IMR-90 (cell line): ENCODE measurements around the gene CCDC70. TPM values are rescaled to one million over a fixed set of nuclear protein-coding genes. Genes with fewer than 3 reads are reported as not detected.

Source experiments
- ATAC-seq: fragments of 200-7000 bp; cut with Tn5 transposase; 2 replicates; pipeline ENCODE4 v1.9.1; 2020; ENCODE audit warnings: low read depth, mild to moderate bottlenecking, moderate library complexity
- BruUV-seq: library from RNA; stranded (reverse); fragments of 400-500 nt; replicated peaks from 2 replicates; lab custom pipeline; 2021; lab: Mats Ljungman, UMichigan
- CTCF ChIA-PET: fragments of 300-600 bp; formaldehyde crosslinking; extraction: SDS; loops from one replicate; lab custom pipeline; 2021; ENCODE audit warnings: antibody characterized with exemption; lab: Yijun Ruan, JAX
- POLR2A ChIA-PET: fragments of 300-600 bp; sonication (Branson Sonifier 250); formaldehyde crosslinking; loops from one replicate; lab custom pipeline; 2022; ENCODE audit warnings: antibody characterized with exemption; ENCODE audit not compliant: unreplicated experiment; lab: Charles Lee
- DNase-seq: peaks from one replicate; pipeline ENCODE4 v3.0.0; 2013
- H2AFZ ChIP-seq: replicated peaks from 2 replicates; pipeline ENCODE3; 2013; ENCODE audit warnings: low read length, mild to moderate bottlenecking; ENCODE audit not compliant: poor library complexity
- H2AK5ac ChIP-seq: 2 replicates; pipeline ENCODE4 v1.6.1; 2013; ENCODE audit warnings: low read depth, low read length, inconsistent platforms
- H2AK9ac ChIP-seq: replicated peaks from 2 replicates; pipeline ENCODE3; 2013; ENCODE audit warnings: mild to moderate bottlenecking, low read depth, low read length, moderate library complexity; ENCODE audit not compliant: poor library complexity
- H2BK120ac ChIP-seq: 2 replicates; pipeline ENCODE4 v1.6.1; 2013; ENCODE audit warnings: low read depth, low read length, inconsistent platforms
- H2BK15ac ChIP-seq: 3 replicates; pipeline ENCODE4 v1.6.1; 2013; ENCODE audit warnings: low read depth, low read length, inconsistent platforms
- H2BK20ac ChIP-seq: 2 replicates; pipeline ENCODE4 v1.6.1; 2013; ENCODE audit warnings: low read depth, mild to moderate bottlenecking, inconsistent platforms, low read length, moderate library complexity
- H2BK5ac ChIP-seq: 2 replicates; pipeline ENCODE4 v1.6.1; 2013; ENCODE audit warnings: mild to moderate bottlenecking, low read depth, low read length, inconsistent platforms; ENCODE audit not compliant: poor library complexity, severe bottlenecking
- H3K14ac ChIP-seq: replicated peaks from 2 replicates; pipeline ENCODE4 v1.6.1; 2013; ENCODE audit warnings: low read depth, low read length, inconsistent platforms
- H3K18ac ChIP-seq: 2 replicates; pipeline ENCODE4 v1.6.1; 2013; ENCODE audit warnings: low read depth, low read length, control low read depth
- H3K23ac ChIP-seq: 2 replicates; pipeline ENCODE4 v1.6.1; 2013; ENCODE audit warnings: low read depth, low read length, inconsistent platforms
- H3K27ac ChIP-seq: 2 replicates; pipeline ENCODE4 v1.5.1; 2013; ENCODE audit warnings: mild to moderate bottlenecking, control low read depth, low read length; ENCODE audit not compliant: insufficient read depth
- H3K27me3 ChIP-seq: 2 replicates; pipeline ENCODE4 v1.6.1; 2013; ENCODE audit warnings: low read length; ENCODE audit not compliant: control insufficient read depth, insufficient read depth
- H3K36me3 ChIP-seq: 2 replicates; pipeline ENCODE4 v1.6.1; 2013; ENCODE audit warnings: low read length, mixed read lengths; ENCODE audit not compliant: control insufficient read depth, insufficient read depth
- H3K4ac ChIP-seq: 2 replicates; pipeline ENCODE4 v1.6.1; 2013; ENCODE audit warnings: low read depth, low read length, inconsistent platforms
- H3K4me1 ChIP-seq: 2 replicates; pipeline ENCODE4 v1.6.1; 2013; ENCODE audit warnings: low read length, mixed read lengths; ENCODE audit not compliant: control insufficient read depth, insufficient read depth
- H3K4me2 ChIP-seq: 2 replicates; pipeline ENCODE4 v1.6.1; 2013; ENCODE audit warnings: low read depth, mild to moderate bottlenecking, control low read depth, low read length, moderate library complexity
- H3K4me3 ChIP-seq: 2 replicates; pipeline ENCODE4 v1.5.1; 2013; ENCODE audit warnings: low read depth, mild to moderate bottlenecking, control low read depth, low read length, moderate library complexity; ENCODE audit not compliant: insufficient read depth
- H3K56ac ChIP-seq: 2 replicates; pipeline ENCODE4 v1.6.1; 2013; ENCODE audit warnings: low read length, inconsistent platforms; ENCODE audit not compliant: insufficient read depth; ENCODE audit errors: extremely low read depth
- H3K79me1 ChIP-seq, 2 experiments: 2 replicates each; pipeline ENCODE4 v1.6.1; 2013; ENCODE audit warnings: low read length in 2 of 2, inconsistent platforms in 1 of 2, low read depth in 1 of 2
- H3K9ac ChIP-seq: 2 replicates; pipeline ENCODE4 v1.6.1; 2013; ENCODE audit warnings: low read depth, low read length, control low read depth
- H3K9me1 ChIP-seq: 2 replicates; pipeline ENCODE4 v1.6.1; 2013; ENCODE audit warnings: low read length, inconsistent platforms; ENCODE audit not compliant: insufficient read depth
- H3K9me3 ChIP-seq: 2 replicates; pipeline ENCODE4 v1.6.1; 2013; ENCODE audit warnings: low read length; ENCODE audit not compliant: control insufficient read depth, insufficient read depth
- H4K20me1 ChIP-seq: 2 replicates; pipeline ENCODE4 v1.6.1; 2013; ENCODE audit warnings: low read length, inconsistent platforms; ENCODE audit not compliant: insufficient read depth
- H4K5ac ChIP-seq: 2 replicates; pipeline ENCODE4 v1.6.1; 2013; ENCODE audit warnings: mild to moderate bottlenecking, low read depth, low read length, control low read depth
- H4K8ac ChIP-seq, 2 experiments: 2 replicates each; pipeline ENCODE4 v1.6.1; 2013; ENCODE audit warnings: low read depth in 2 of 2, low read length in 2 of 2, control low read depth in 1 of 2, inconsistent platforms in 1 of 2
- H4K91ac ChIP-seq: 2 replicates; pipeline ENCODE4 v1.6.1; 2013; ENCODE audit warnings: low read depth, low read length, inconsistent platforms; ENCODE audit not compliant: insufficient read depth
- BHLHE40 ChIP-seq: fragments of 150-350 bp; IDR thresholded peaks from 2 replicates; pipeline ENCODE4 v1.6.1; 2016; ENCODE audit warnings: mild to moderate bottlenecking, low read depth, low read length
- CHD1 ChIP-seq: IDR thresholded peaks from 2 replicates; pipeline ENCODE4 v1.6.1; 2012; ENCODE audit warnings: low read depth, low read length, improper control_type of control experiment
- MAFK ChIP-seq: IDR thresholded peaks from 2 replicates; pipeline ENCODE4 v1.6.1; 2012; ENCODE audit warnings: low read depth, low read length, improper control_type of control experiment
- MAZ ChIP-seq: IDR thresholded peaks from 2 replicates; pipeline ENCODE4 v1.6.1; 2012; ENCODE audit warnings: low read depth, mild to moderate bottlenecking, low read length, improper control_type of control experiment, moderate library complexity, borderline replicate concordance
- MXI1 ChIP-seq: IDR thresholded peaks from 2 replicates; pipeline ENCODE4 v1.6.1; 2012; ENCODE audit warnings: low read depth, mild to moderate bottlenecking, low read length, moderate library complexity, borderline replicate concordance
- POLR2A ChIP-seq: IDR thresholded peaks from 2 replicates; pipeline ENCODE4 v1.6.1; 2012; ENCODE audit warnings: mild to moderate bottlenecking, low read depth, low read length
- RAD21 ChIP-seq: IDR thresholded peaks from 2 replicates; pipeline ENCODE4 v1.6.1; 2012; ENCODE audit warnings: low read length, improper control_type of control experiment
- SMC3 ChIP-seq: fragments of 150-350 bp; IDR thresholded peaks from 2 replicates; pipeline ENCODE4 v1.6.1; 2016; ENCODE audit warnings: low read depth, mild to moderate bottlenecking, antibody characterized with exemption, low read length, moderate library complexity
- WGBS, 2 experiments: methylation state at CpG; one replicate each; pipeline versions ENCODE4 v1.1.5 to v1.1.7; 2013; ENCODE audit warnings: missing lambda C conversion rate in 2 of 2; ENCODE audit not compliant: insufficient read length in 1 of 2; ENCODE audit errors: extremely low coverage in 2 of 2; 5-methylcytosine and 5-hydroxymethylcytosine counted together
- dilution Hi-C: fragments of 300-500 bp; cut with HindIII; formaldehyde crosslinking; loops from one replicate; pipeline ENCODE4 v1.14.3; 2018; ENCODE audit warnings: low sequenced_read_pairs; ENCODE audit not compliant: unreplicated experiment
- in situ Hi-C: fragments of 300-500 bp; cut with MboI; formaldehyde crosslinking; loops from 3 replicates; pipeline ENCODE4 v1.14.3; 2019; ENCODE audit warnings: low sequenced_read_pairs, inconsistent platforms, mixed read lengths
- intact Hi-C: fragments of 100-400 bp; cut with micrococcal nuclease; formaldehyde crosslinking; loops from 2 replicates; pipeline ENCODE4 v1.10.0; 2022
- polyA plus RNA-seq, 3 experiments: library from polyadenylated mRNA; depleted of rRNA; stranded (reverse); fragments of >200 nt; gene quantifications; 2 replicates each; pipeline ENCODE4 v1.2.3, GENCODE V29; 2012; ENCODE audit warnings: low replicate concordance in 1 of 3
- total RNA-seq: library from RNA; depleted of rRNA; stranded (reverse); fragments of >200 nt; gene quantifications from 2 replicates; pipeline ENCODE4 v1.2.3, GENCODE V29; 2012
- TF ChIP-seq, protein P1 (sequence below): fragments of 150-350 bp; IDR thresholded peaks from 2 replicates; pipeline ENCODE4 v1.6.1; 2016; ENCODE audit warnings: low read depth, mild to moderate bottlenecking, low read length, moderate library complexity, borderline replicate concordance

Gene CCDC70
- total and polyA plus RNA-seq, 2 of the 4 experiments (the other 2 are of a cell fraction) = not detected

DNA sequence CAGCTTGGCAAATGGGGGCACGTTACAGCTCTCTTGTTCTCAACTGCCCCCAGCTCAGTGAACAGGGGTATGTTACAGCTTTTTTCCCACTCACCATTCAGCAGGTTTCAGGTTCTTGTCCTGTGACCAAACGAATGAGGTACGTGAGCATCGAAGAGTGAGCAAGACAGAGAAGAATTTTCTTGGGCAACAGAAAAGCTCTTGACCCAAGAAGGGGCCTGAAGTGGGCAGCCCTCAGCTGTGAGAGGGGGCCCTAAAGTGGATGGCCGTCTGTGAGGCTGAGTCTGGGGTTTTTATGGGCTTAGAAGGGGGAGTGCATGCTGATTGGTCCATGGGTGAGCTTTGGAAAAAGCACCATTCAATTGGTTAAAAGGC, 21.4 kb downstream of the CCDC70 start:
- Histone ChIP-seq H3K9ac (no peak overlapping the region), H4K20me1 (no peaks in the 10 kb centered on the region), H3K4ac (no peak overlapping the region), H2BK15ac (no peak overlapping the region), H3K9me3 (no peaks in the 10 kb centered on the region; the same call in 1 of the 2 replicates), H3K14ac (no peak overlapping the region), H3K4me2 (no peak overlapping the region), H3K27me3 (peaks cover 12% of the 10 kb centered on the region), H3K36me3 (no peaks in the 10 kb centered on the region), H3K56ac (no peak overlapping the region), H2BK5ac (no peak overlapping the region), H3K79me1 (no peaks in the 10 kb centered on the region), H4K8ac (no peak overlapping the region), H3K18ac (no peak overlapping the region), H2AK9ac (no peak overlapping the region), H3K4me3 (no peak overlapping the region), H3K27ac (no peak overlapping the region), H3K9me1 (no peaks in the 10 kb centered on the region), H2BK20ac (no peak overlapping the region), H2AK5ac (no peak overlapping the region), H4K91ac (no peak overlapping the region), H3K4me1 (no peaks in the 10 kb centered on the region), H4K5ac (no peak overlapping the region), H2BK120ac (no peak overlapping the region), H2AFZ (no peak overlapping the region), H3K23ac (no peak overlapping the region)
- CTCF ChIA-PET = interaction anchor here (0.9 kb wide), 1 partner anchor 244 kb away, joined by 3 read pairs; no protein-coding TSS in a partner anchor
- dilution Hi-C loops (no loop called here), intact Hi-C loops (no loop called here), in situ Hi-C loops (no loop called here)
- ATAC-seq (no peak), DNase-seq (no peak)
- BruUV-seq = no TSS peak
- no CpG with 5 or more reads among the region's 5 CpGs for WGBS, 2 experiments
- TF ChIP-seq MAFK (no peak), BHLHE40 (no peak), RAD21 (no peak), MAZ (no peak), MXI1 (no peak), SMC3 (no peak), POLR2A (no peak), CHD1 (no peak)
- TF ChIP-seq, protein P1, sequence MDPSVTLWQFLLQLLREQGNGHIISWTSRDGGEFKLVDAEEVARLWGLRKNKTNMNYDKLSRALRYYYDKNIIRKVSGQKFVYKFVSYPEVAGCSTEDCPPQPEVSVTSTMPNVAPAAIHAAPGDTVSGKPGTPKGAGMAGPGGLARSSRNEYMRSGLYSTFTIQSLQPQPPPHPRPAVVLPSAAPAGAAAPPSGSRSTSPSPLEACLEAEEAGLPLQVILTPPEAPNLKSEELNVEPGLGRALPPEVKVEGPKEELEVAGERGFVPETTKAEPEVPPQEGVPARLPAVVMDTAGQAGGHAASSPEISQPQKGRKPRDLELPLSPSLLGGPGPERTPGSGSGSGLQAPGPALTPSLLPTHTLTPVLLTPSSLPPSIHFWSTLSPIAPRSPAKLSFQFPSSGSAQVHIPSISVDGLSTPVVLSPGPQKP = no peak
- POLR2A ChIA-PET = no interaction called here
